Activated effector memory CD4-positive, alpha-beta T cell treated with anti-CD3 and anti-CD28 coated beads, Interleukin-2, amount 50 U/mL, for 16 hours (primary cell): ENCODE data around the gene ZSWIM2.
"Not testable (repeated sequence)": the region's sequence is repeated elsewhere in the genome, so short reads cannot be mapped to it uniquely, and the experiment has no call there.

Experiments used
- DNase-seq: peaks from one replicate; pipeline ENCODE4 v3.0.0-alpha.2; 2020

Gene ZSWIM2

GRCh38 chr2:186835628-186836027 is 13.3 kb downstream of the ZSWIM2 start:
- DNase-seq, result no peak

- DNase-seq, result no peak
Observed at GRCh38 chr2:186827862-186828492, 21.0 kb downstream of the ZSWIM2 start.

- no peak for DNase-seq
Observed at GRCh38 chr2:186827411-186827810, 21.6 kb downstream of the ZSWIM2 start.

- DNase-seq, result no peak
Observed at GRCh38 chr2:186822323-186822722, 26.6 kb downstream of the ZSWIM2 start.

GRCh38 chr2:186820303-186820702 is 28.7 kb downstream of the ZSWIM2 start:
- DNase-seq, result no peak

- not testable (repeated sequence) for DNase-seq
Observed at GRCh38 chr2:186811760-186812159, 37.2 kb downstream of the ZSWIM2 start.

GRCh38 chr2:186806591-186806990 is 42.4 kb downstream of the ZSWIM2 start:
- no peak for DNase-seq

- not testable (repeated sequence) for DNase-seq
Observed at GRCh38 chr2:186798604-186799003, 50.4 kb downstream of the ZSWIM2 start.

- no peak for DNase-seq
Observed at GRCh38 chr2:186784930-186785329, 64.0 kb downstream of the ZSWIM2 start.

- DNase-seq, result no peak
Observed at GRCh38 chr2:186783254-186783653, 65.7 kb downstream of the ZSWIM2 start.

- DNase-seq, result no peak
Observed at GRCh38 chr2:186780701-186781316, 68.2 kb downstream of the ZSWIM2 start.
